OCI-LY3 (cell line): ENCODE measurements around the gene MTUS2.

ENCODE experiments used
- H2AFZ ChIP-seq: fragments of 200-600, 300-600 bp; shearing (Covaris generic); 2 replicates; pipeline ENCODE4 v1.6.0; 2014; ENCODE audit warnings: antibody characterized with exemption, low read depth, low read length
- H3K27ac ChIP-seq: fragments of 200-600, 300-600 bp; sonication (generic); 2 replicates; pipeline ENCODE4 v1.5.1; 2014; ENCODE audit warnings: mild to moderate bottlenecking, low read length, moderate library complexity, mixed read lengths
- H3K27me3 ChIP-seq: fragments of 200-600, 300-600 bp; sonication (generic); 2 replicates; pipeline ENCODE4 v1.6.1; 2014; ENCODE audit warnings: low read depth, low read length, mixed read lengths
- H3K36me3 ChIP-seq: fragments of 200-600, 300-600 bp; sonication (generic); replicated peaks from 2 replicates; pipeline ENCODE3; 2014; ENCODE audit warnings: low read depth, low read length, mixed read lengths
- H3K4me1 ChIP-seq: fragments of 300-600, 200-600 bp; sonication (generic); 2 replicates; pipeline ENCODE4 v1.6.1; 2014; ENCODE audit warnings: low read length, mixed read lengths
- H3K4me2 ChIP-seq: fragments of 200-600, 300-600 bp; sonication (generic); 2 replicates; pipeline ENCODE4 v1.6.1; 2014; ENCODE audit warnings: low read length, mixed read lengths
- H3K4me3 ChIP-seq: fragments of 300-600, 200-600 bp; sonication (generic); 2 replicates; pipeline ENCODE4 v1.5.1; 2014; ENCODE audit warnings: antibody characterized with exemption, mild to moderate bottlenecking, low read length, moderate library complexity
- H3K79me2 ChIP-seq: fragments of 300-600, 200-600 bp; shearing (Covaris generic); 2 replicates; pipeline ENCODE4 v1.6.1; 2014; ENCODE audit warnings: mild to moderate bottlenecking, low read length, mixed read lengths
- H3K9ac ChIP-seq: fragments of 300-600, 200-600 bp; shearing (Covaris generic); 2 replicates; pipeline ENCODE4 v1.6.0; 2014; ENCODE audit warnings: mild to moderate bottlenecking, low read length, moderate library complexity
- H3K9me3 ChIP-seq: fragments of 200-600, 300-600 bp; shearing (Covaris generic); 2 replicates; pipeline ENCODE4 v1.6.1; 2014; ENCODE audit warnings: low read length, mixed read lengths; ENCODE audit not compliant: insufficient read depth
- H4K20me1 ChIP-seq: fragments of 200-600, 300-600 bp; sonication (generic); 2 replicates; pipeline ENCODE4 v1.6.1; 2016; ENCODE audit warnings: low read length, mixed read lengths; ENCODE audit not compliant: insufficient read depth
- EZH2phosphoT487 ChIP-seq: fragments of 200-600 bp; shearing (Covaris generic); IDR thresholded peaks from 2 replicates; pipeline ENCODE4 v1.6.1; 2018; ENCODE audit warnings: antibody characterized with exemption, mixed run types, low read depth
- TF ChIP-seq, protein P1 (sequence below): fragments of 200-600, 300-600 bp; sonication (generic); IDR thresholded peaks from 2 replicates; pipeline ENCODE4 v1.5.1; 2014; ENCODE audit warnings: antibody characterized with exemption, low read length, low read depth

The MTUS2 gene

DNA sequence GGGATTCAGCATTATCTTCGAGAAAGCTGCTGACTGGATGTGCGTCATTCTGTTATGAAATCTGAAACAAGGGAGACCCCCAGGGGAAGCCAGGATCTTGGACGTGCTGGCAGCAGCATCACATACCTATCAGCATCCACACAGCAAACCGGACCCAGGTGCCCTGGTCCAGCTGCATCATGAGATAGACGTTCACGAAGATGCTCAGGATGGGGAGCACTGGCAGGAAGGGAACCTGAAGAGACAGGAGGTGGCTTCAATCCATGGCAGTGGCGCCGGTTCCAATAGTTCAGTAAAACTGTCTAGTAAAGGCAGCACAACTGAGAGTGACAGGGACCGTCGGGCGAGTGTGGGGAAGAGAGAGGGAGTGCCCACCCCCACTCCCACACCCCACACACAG lies 695.9 kb downstream of the MTUS2 start:
- no peak overlapping the region for H3K4me2 ChIP-seq
- H3K4me3 ChIP-seq: no peak overlapping the region
- H3K27ac ChIP-seq: no peak overlapping the region
- H4K20me1 ChIP-seq: no peaks in the 10 kb centered on the region
- H3K36me3 ChIP-seq: peaks cover 91% of the 10 kb centered on the region
- no peaks in the 10 kb centered on the region for H3K79me2 ChIP-seq
- H3K9ac ChIP-seq: no peak overlapping the region
- H3K9me3 ChIP-seq: no peaks in the 10 kb centered on the region
- H3K27me3 ChIP-seq: no peaks in the 10 kb centered on the region
- no peak overlapping the region for H2AFZ ChIP-seq
- 0 out of 2 replicates have a peak, but pooled peaks cover 4% of the 10 kb centered on the region for H3K4me1 ChIP-seq
- TF ChIP-seq, protein P1, sequence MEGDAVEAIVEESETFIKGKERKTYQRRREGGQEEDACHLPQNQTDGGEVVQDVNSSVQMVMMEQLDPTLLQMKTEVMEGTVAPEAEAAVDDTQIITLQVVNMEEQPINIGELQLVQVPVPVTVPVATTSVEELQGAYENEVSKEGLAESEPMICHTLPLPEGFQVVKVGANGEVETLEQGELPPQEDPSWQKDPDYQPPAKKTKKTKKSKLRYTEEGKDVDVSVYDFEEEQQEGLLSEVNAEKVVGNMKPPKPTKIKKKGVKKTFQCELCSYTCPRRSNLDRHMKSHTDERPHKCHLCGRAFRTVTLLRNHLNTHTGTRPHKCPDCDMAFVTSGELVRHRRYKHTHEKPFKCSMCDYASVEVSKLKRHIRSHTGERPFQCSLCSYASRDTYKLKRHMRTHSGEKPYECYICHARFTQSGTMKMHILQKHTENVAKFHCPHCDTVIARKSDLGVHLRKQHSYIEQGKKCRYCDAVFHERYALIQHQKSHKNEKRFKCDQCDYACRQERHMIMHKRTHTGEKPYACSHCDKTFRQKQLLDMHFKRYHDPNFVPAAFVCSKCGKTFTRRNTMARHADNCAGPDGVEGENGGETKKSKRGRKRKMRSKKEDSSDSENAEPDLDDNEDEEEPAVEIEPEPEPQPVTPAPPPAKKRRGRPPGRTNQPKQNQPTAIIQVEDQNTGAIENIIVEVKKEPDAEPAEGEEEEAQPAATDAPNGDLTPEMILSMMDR: no peak
- TF ChIP-seq EZH2phosphoT487: no peak

DNA sequence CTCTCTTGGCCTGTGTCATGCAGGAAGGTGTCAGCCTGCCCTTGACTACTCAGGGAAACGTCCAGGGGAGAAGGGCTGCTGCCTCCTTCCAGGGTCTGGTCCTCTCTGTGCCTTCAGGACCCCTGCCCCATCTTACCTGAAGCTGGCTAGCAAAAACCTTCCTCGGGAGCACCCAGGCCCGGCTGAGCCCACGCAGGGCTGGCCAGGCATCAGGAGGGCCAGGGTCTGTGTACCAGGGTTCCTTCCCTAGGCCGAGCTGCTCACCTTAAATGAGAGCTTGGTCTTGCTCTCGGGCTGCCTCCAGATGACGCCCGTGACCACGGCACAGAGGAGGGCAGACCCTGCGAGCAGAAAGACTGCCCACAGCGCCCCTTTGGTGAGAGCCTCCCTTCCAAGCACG lies 696.7 kb downstream of the MTUS2 start:
- no peak overlapping the region for H3K27ac ChIP-seq

DNA sequence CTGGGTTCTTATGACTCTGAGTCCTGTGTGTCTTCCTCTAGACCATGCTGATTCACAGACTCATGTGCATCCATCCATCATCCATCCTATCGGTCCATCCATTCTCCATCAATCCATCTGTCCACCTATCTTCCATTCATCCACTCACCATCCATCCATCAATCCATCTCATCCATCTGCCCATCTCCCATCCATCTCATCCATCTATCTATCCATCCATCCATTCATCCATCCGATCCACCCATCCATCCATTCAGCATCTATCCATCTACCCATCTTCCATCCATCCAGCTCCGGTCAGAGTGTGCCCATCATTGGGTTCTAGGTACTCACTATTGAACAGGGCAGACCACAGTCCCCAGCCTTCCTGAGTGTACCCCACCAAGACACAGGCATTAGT lies 699.8 kb downstream of the MTUS2 start:
- no peak for TF ChIP-seq EZH2phosphoT487
- TF ChIP-seq, protein P1: no peak
- H3K27ac ChIP-seq: no peak overlapping the region
- no peak overlapping the region for H3K4me2 ChIP-seq
- no peaks in the 10 kb centered on the region for H3K4me1 ChIP-seq
- H3K4me3 ChIP-seq: no peak overlapping the region
- no peaks in the 10 kb centered on the region for H3K27me3 ChIP-seq
- no peak overlapping the region for H2AFZ ChIP-seq
- H3K79me2 ChIP-seq: peaks cover 2% of the 10 kb centered on the region; the same call in 1 of the 2 replicates
- peaks cover 85% of the 10 kb centered on the region for H3K36me3 ChIP-seq
- H3K9me3 ChIP-seq: no peaks in the 10 kb centered on the region
- H4K20me1 ChIP-seq: no peaks in the 10 kb centered on the region
- H3K9ac ChIP-seq: no peak overlapping the region

More for the DNA sequence above, 696.7 kb downstream of the MTUS2 start:
- Histone ChIP-seq H3K27me3 (no peaks in the 10 kb centered on the region), H3K9me3 (no peaks in the 10 kb centered on the region), H4K20me1 (no peaks in the 10 kb centered on the region), H3K36me3 (peaks cover 88% of the 10 kb centered on the region), H3K4me2 (no peak overlapping the region), H3K4me1 (0 out of 2 replicates have a peak, but pooled peaks cover 4% of the 10 kb centered on the region), H3K4me3 (no peak overlapping the region), H3K9ac (no peak overlapping the region), H3K79me2 (no peaks in the 10 kb centered on the region), H2AFZ (no peak overlapping the region)
- TF ChIP-seq, protein P1: no peak
- no peak for TF ChIP-seq EZH2phosphoT487

DNA sequence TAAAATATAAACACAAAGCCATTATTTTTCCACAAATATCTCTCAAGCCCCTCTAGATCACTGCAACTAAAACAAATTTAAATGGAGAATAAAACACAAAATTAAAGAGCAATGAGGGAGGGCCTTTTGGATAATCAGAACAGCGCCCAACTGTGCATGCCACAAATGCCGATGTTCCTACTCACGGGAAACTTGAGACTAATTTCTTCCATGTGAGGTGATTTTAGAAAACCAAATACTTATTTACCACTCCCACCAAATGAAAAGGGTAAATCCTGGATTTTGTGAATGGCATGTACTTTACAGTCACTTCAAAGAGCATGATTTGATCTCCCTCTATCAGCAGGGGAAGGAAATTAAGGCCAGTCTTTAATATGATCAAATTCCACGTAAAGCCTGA lies 700.5 kb downstream of the MTUS2 start:
- Histone ChIP-seq H3K9ac (no peak overlapping the region), H3K27me3 (no peaks in the 10 kb centered on the region), H3K4me1 (no peaks in the 10 kb centered on the region), H4K20me1 (no peaks in the 10 kb centered on the region; the same call in 1 of the 2 replicates), H3K4me2 (no peak overlapping the region), H2AFZ (no peak overlapping the region), H3K27ac (no peak overlapping the region), H3K79me2 (peaks cover 9% of the 10 kb centered on the region), H3K9me3 (no peaks in the 10 kb centered on the region), H3K4me3 (no peak overlapping the region), H3K36me3 (peaks cover 81% of the 10 kb centered on the region)
- TF ChIP-seq, protein P1: no peak
- TF ChIP-seq EZH2phosphoT487: no peak
